Activated CD8-positive, alpha-beta memory T cell treated with anti-CD3 and anti-CD28 coated beads for 36 hours (primary cell): ENCODE results near the gene MYLK. TPM values are rescaled to one million over a fixed set of nuclear protein-coding genes. Genes with fewer than 3 reads are reported as not detected.

Experiments
- CTCF ChIA-PET: fragments of 350-600 bp; sonication (Branson Sonifier 250); formaldehyde crosslinking; loops from one replicate; lab custom pipeline; 2021; ENCODE audit warnings: antibody characterized with exemption; lab: Charles Lee
- POLR2A ChIA-PET: fragments of 350-600 bp; sonication (Branson Sonifier 250); formaldehyde crosslinking; loops from one replicate; lab custom pipeline; 2021; ENCODE audit warnings: antibody characterized with exemption; lab: Charles Lee
- total RNA-seq, 2 experiments: library from RNA; stranded (reverse); gene quantifications; one replicate each; pipeline ENCODE4 v1.2.3, GENCODE V29; 2021

The MYLK gene
- total RNA-seq, 2 experiments from 2014 or later: not detected

DNA sequence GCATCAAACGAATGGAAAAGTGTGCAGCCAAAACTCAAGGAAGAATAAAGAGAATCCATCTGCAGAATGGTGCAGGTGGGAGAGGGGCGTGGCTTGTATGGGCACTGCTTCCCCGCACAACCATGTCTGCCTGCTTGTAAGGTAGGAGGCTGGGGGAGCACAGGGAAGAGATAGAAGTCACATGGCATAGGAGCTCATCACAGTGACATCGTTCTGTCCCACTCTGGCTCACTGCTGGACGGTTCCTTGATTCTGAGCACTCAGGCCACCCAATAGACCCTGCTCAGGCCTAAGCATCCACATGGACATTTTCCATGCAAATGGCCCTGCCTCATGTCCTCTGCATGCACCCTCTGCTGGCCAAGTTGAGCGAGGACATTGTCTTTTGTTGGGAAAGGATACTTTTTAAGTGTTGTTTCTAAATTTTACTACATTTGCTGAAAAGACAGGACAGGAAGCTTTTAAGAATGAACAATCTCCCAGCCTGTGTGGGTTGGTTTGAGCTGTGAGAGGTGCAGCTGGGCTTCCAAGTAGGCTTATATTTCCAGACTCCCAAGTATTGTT is 3.1 kb downstream of the MYLK start:
- POLR2A ChIA-PET: no interaction called here

DNA sequence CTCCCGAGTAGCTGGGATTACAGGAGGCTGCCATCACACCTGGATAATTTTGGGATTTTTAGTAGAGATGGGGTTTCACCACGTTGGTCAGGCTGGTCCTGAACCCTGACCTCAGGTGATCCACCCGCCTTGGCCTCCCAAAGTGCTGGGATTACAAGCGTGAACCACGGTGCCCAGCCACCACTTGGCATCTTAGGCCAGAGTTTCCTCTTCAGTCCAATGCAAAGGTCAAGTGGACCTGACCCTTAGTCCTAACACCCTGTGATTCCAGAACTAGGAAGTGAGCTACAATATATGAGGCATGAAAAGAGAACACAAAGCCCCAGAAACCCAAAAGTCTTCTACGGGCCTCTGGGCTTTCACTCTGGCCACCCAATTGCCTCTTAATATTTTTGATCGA is 5.3 kb downstream of the MYLK start:
- ChIA-PET CTCF (no interaction called here), POLR2A (no interaction called here)

More for the DNA sequence above, 3.1 kb downstream of the MYLK start:
- CTCF ChIA-PET: no interaction called here

DNA sequence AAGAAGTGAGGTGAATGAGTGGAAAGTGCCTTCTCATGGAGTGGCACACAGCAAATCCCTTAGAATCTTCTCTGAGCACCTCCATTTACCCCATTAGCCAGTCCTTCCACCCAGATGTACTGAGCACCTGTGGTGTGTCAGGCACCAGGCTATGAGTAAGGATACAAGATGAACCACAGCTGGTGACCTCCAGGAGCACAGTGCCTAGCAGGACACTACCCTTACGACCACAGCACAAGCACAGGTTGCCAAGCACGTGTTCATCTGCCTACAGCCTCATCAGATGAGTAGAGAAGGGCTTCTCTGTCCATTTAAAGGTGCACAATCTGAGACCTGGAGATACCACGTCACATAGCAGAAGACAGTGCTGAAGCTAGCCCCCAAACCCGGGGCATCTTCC is 6.2 kb downstream of the MYLK start:
- POLR2A ChIA-PET: no interaction called here
- CTCF ChIA-PET: no interaction called here

DNA sequence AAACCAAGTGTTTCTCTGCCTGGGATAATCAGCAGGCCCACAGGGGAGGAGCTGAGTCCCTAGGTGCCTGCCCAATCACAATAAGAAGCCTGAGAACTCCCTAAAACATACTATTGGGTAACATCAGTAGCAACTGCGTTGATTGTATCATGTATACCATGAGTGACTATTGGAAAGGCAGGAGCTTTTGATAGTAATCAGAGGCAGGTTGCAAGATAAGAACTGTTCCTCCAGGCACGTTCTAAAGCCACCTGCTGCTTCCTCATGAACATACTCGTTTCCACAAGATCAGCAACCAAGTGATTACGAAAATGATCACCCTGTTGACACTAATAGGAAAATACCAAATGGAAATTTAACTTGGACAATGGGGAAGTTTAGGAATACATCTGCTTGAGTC is 6.7 kb downstream of the MYLK start:
- POLR2A ChIA-PET: no interaction called here

DNA sequence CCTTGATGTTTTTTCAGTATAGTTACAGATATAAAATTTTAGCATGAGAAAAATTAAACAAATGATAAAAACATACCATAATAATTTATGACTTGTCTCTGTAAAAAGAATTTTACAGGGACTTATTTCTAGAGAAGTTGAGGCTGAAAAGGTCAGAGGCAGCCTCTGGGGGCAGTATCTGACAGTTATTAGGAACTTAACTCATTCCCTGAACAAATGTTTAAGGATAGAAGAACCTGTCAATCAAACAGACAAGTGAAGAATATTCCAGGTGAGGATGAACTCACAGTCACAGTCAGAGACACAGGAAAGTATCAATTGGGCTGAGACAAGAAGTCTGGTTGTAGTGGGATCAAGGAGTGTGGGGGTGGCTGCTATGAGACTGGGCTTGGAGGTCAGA is 7.3 kb downstream of the MYLK start:
- ChIA-PET POLR2A (no interaction called here), CTCF (no interaction called here)

More for the DNA sequence above, 6.7 kb downstream of the MYLK start:
- CTCF ChIA-PET: no interaction called here

DNA sequence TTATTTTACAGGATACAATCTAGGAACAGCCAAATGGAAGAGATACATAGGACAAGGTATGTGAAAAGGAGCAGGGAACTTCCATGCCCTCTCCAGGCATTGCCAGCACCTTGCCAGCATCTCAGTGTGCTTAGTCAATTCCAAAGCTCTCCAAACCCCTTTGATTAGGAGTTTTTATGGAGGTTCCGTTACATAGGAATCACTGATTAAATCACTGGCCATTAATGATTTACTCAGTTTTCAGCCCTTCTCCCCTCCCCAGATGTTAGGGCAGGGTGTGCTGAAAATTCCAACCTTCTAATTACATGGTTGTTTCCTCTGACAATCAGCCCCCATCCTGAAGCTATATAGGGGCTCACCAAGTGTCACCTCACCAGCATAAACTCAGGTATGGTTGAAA is 11.5 kb downstream of the MYLK start:
- CTCF ChIA-PET: no interaction called here
- POLR2A ChIA-PET: no interaction called here

DNA sequence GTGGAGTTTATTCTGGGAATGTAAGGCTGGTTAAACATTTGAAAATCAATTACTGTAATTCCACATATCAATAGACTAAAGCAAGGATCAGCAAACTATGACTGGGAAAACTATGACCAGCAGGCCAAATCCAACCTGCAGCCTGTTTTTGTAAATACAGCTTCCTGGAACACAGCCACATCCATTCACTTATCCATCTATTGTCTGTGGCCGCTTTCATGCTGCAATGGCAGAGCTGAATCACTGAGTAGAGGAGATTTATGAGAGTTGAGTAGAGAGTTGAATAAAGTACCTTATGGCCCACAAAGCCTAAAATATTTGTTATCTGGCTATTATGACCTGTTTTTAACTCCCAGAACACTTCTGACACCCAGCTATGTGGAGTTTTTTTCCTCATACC is 12.2 kb downstream of the MYLK start:
- ChIA-PET CTCF (no interaction called here), POLR2A (no interaction called here)

DNA sequence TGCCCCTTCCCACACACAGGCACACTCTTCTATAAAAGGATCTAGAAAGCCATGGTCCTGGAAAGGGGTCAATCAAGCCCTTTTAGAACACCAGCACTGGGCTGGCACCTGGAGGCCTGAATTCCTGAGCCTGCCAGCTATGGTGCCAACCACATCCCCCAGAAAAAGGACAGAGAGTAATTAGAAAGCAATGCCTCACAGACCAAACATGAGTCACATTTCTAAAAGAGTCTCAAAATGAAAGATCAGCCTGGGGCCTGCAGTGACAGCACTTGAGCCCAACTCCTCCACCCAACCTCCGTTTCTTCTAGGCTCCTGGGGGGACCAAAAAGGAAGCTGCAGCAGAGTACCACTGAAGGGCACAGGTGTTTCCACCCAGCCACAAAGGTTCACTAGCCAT is 14.1 kb downstream of the MYLK start:
- POLR2A ChIA-PET: no interaction called here
- CTCF ChIA-PET: no interaction called here

DNA sequence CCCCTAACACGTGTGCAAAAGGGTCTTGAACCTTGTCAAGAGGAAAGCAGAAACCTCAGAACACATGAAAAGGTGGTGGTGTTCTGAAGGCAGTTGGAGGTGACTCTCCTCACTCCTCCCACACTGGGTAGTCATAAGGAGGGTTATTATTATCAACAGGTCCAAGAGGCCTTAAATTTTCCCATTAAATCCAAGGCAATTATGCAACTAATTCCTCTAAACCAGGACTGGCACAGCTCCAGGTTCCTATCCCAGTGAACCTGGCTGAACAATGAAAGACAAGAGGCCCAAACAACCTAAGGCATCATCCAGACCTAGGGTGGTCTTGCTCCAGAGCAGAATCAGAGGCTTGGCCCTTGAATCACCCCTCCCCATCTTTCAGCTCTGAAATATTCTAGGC is 15.0 kb downstream of the MYLK start:
- POLR2A ChIA-PET: no interaction called here

DNA sequence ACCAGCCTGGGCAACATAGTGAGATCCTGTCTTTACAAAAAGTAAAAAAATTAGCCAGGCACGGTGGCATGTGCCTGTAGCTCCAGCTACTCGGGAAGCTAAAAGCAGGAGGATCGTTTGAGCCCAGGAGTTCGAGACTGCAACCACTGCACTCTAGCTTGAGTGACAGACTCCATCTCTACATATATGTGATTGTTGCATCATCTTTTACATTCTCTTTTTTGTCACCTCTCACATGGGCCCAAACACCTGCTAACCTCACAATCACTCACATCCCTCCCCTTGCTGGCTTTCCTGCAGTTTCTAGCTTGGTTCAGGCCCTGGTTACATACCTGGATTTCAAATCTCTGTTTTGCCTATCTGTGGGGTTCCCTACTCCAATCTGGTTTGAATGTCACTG is 19.4 kb downstream of the MYLK start:
- ChIA-PET CTCF (no interaction called here), POLR2A (no interaction called here)

More for the DNA sequence above, 15.0 kb downstream of the MYLK start:
- CTCF ChIA-PET: no interaction called here

DNA sequence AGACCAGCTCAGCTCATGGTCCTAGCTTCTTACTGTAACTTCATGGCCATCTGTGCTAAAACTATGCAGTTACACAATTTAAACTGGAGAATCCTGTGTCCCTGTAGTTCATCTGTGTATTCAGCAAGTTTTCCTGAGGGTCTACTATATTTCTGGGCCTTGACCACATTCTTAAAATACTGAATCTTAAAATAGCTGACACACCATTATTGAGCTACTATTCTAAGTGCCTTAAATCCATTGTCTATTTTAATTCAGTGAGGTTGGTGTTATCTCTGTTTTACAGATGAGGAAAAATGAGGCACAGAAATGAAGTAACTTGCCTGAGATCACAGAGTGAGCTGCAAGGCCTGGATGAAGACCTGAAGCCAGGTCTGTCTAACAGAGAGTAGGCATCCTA is 22.0 kb downstream of the MYLK start:
- ChIA-PET CTCF (no interaction called here), POLR2A (no interaction called here)

DNA sequence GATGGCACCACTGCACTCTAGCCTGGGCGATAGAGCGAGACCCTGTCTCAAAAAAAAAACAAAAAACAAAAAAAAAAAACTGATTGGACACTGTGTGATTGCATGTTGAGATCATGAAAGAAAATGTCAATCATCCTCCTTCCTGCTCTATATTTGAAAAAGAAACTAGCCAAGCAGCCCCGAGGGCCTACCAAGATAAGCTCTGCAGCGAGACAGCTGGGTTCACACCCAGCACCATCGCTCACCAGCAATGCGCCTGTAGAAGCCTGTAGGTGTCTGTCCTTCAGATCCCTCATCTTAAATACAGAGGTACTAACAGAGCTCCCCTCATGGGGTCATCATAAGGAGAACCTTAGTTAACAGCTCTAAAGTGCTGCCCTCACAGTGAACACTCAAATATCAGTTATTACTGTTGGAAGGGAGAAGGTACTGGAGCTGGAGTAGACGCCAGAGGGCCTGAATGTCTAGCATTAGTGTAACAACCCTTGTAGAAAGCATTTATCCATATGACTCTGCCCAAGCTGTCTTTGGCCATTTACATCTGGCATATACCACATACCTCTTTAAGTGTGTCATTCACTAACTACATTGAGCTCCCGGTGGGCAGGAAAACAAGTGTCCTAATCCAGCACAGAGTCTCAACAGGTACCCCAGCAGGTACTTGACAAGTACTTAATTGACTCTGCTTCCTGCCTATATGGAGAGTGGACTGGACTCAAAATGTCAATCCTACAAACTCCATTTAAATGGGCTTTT is 22.9 kb downstream of the MYLK start:
- CTCF ChIA-PET: no interaction called here

DNA sequence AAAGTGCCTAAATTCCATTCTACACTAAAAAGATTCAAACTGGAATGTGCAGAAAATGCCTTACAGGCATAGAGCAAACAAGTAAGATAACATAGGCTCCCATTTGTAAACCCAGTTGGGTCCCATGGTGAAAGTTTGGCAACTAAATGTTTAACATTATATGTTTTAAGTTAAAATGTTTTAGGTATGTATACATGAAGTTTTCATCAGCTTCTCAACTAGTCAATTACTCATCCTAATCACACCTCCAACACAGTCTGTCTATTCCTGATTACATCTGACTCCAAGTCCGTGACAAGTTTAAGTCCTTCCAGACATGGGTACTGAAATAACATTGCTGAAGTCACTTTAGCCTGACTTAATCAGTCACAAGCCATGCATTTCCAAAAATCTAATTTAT is 25.0 kb downstream of the MYLK start:
- ChIA-PET POLR2A (no interaction called here), CTCF (no interaction called here)

More for the DNA sequence above, 22.9 kb downstream of the MYLK start:
- POLR2A ChIA-PET: no interaction called here

DNA sequence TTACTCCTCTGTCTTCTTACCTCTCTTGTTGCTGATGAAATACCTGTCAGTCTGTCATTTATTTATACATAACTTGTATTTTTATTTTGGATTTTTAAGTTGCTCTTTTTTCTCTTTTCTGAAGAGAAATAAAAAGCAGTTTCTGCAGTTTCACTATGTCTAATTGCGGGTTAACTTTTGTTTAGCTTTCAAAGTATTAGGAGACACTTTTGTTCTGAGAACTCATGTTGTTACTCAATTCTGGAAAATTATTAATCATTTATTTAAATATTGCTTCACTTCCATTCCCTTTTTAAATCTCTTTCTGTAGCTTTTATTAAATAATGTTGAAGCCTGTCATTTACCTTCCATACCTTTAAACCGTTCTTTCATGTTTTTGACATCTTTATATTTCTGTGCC is 29.2 kb downstream of the MYLK start:
- CTCF ChIA-PET: no interaction called here
- POLR2A ChIA-PET: no interaction called here

DNA sequence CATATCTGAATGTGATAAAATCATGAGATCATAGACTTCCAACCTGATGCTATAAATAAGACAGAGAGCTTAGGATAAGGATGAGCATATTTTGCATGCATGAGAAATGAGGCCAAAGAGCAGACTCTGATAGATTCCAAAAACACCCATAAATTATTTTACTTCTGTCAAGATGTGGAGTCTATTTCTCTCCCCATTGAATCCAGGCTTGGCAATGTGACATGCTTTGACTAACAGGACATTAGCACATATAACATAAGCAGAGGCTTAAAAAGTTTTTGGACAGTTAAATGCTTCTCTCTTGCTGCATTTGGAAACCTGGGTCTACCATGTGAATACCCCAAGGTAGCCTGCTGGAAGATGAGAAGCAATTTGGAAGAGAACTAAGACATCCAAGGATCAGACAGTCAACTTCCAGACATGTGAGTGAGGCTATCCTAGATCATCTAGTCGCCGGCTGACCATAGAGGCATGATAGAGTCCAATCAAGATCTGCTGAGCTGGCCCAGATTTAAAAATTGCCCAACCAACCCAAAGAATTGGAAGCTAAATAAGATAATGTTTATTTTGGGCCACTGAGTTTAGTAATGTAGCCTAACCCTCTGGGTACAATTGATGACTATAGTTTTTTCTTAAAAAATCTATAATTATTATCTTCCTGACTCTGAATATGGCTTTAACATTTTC is 30.3 kb downstream of the MYLK start:
- CTCF ChIA-PET: no interaction called here

DNA sequence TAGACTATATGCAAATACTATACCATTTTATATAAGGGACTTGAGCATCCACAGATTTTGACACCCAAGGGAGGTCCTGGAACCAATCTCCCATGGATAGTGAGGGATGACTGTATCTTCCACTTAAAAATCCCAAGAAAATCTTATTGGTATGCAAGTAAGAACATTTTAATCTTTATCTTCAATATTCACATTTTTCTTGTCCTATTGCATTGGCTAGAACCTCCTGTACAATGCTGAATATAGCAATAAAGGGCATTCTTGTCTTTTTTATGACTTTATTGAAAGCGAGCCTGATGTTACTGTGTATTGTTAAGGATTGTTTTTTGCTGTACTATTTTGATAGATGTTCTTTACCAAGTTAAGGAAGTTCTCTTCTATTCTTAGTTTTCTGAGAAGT is 36.9 kb downstream of the MYLK start:
- POLR2A ChIA-PET: no interaction called here
- CTCF ChIA-PET: no interaction called here

More for the DNA sequence above, 30.3 kb downstream of the MYLK start:
- POLR2A ChIA-PET: no interaction called here

DNA sequence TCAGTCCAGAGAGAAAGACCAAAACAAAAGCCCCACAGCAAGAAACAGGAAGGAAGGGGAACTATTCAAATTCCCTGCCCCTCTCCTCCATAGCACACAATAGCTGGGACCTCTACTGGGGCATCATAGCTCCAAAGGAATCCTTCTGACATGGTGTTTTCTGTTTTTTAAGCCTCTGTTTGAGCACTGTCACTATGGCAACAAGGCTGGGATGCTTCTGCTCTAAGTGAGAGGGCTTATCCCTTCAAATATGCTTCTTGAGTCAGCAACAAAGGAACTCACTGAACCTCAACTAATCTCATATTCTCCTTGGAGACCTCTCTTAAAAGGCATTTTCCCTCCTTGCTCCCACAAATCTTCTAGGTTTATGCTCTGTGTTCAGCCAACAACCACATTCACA is 40.5 kb downstream of the MYLK start:
- CTCF ChIA-PET: no interaction called here
- POLR2A ChIA-PET: no interaction called here

DNA sequence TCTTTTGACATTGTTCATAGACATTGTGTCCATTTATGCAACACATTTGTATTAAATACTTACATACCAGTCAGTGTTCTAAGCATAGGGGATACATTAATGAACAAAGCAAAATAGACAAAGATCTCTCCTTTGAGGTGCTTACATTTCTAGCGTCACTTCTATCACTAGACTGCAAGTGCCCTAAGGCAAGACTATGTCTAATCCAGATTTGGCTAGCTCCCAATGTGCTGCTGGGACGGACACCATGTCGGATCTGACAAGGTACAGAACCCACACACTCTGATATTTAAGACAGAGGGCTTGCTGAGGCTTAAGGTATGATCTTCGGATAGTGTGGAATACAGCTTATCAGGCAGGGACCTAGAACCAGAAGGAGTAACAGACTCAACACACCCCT is 41.4 kb downstream of the MYLK start:
- ChIA-PET POLR2A (no interaction called here), CTCF (no interaction called here)

DNA sequence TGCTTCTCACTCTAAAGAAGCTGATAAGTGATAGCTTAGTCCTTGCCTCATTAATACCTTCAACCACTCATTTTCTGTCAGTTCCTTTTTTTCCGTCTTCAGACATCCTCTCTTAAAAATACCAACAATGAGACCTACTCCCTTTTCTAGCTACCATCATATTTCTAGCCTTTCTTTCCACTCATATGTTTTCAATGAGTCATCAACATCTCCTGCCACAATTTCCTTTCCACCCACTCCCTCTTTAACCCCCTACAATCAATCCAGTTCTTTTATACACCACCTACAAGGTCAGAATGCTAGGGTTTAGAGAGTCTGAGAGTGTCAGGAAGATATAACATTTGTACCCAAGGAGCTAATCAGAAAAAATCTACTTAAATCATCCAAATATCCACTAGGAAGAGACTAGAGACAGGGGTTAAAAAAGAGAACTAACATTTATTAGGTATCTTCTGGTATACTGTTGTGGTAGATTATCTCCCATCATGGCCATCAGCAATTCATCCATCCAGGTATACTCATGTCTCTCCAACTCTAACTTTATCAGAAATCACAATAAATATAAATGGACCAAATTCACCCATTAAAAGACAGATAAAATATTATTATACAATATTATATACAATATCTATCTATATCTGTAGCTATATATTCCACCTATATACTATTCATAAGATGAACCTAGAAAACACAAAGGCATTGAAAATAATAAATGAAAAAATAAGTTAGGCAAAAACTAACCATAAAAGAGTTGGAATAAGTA is 42.5 kb downstream of the MYLK start:
- CTCF ChIA-PET: no interaction called here
- POLR2A ChIA-PET: no interaction called here

DNA sequence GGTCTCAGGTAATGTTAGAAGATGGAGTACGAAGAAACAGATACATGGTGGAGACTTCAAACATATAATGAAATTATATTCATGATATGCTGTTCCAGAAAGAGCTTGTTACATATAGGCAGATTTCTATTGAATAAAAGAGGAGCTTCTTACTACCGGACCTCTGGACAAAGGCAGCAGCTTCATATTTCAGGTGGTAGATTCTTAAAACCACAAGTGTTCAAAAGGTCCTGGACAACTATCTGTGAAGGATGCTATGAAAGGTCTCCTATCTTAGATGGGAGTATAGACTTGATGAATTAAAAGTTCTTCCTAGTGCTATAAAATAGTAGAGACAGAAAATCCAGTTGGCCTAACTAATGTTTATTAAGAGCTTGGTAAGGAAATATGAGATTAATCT is 43.2 kb downstream of the MYLK start:
- CTCF ChIA-PET: no interaction called here
- POLR2A ChIA-PET: no interaction called here
